HepG2 (cell line): ENCODE measurements around the gene NFKBIL1. TPM values are rescaled to one million over a fixed set of nuclear protein-coding genes. Genes with fewer than 3 reads are reported as not detected.

ENCODE experiments used
- AHR ChIP-seq: IDR thresholded peaks from 2 replicates; pipeline ENCODE4 v1.6.1; 2018; ENCODE audit warnings: missing genetic modification reagents, missing compliant biosample characterization
- FIP1L1 ChIP-seq: fragments of 200-400 bp; formaldehyde crosslinking; IDR thresholded peaks from 2 replicates; pipeline ENCODE4 v1.6.1; 2018; ENCODE audit warnings: low read depth, mild to moderate bottlenecking, low read length, moderate library complexity, borderline replicate concordance; ENCODE audit not compliant: insufficient read depth
- GZF1 ChIP-seq: sonication (generic); formaldehyde crosslinking; IDR thresholded peaks from 2 replicates; pipeline ENCODE4 v1.5.1; 2020; ENCODE audit warnings: mild to moderate bottlenecking, missing genetic modification reagents
- HBP1 ChIP-seq: IDR thresholded peaks from 2 replicates; pipeline ENCODE4 v1.6.1; 2016; ENCODE audit warnings: low read depth, control low read depth
- HOXD1 ChIP-seq: sonication (generic); formaldehyde crosslinking; IDR thresholded peaks from 2 replicates; pipeline ENCODE4 v1.5.0; 2020; ENCODE audit warnings: missing genetic modification reagents
- IRX3 ChIP-seq: sonication (generic); formaldehyde crosslinking; IDR thresholded peaks from 2 replicates; pipeline ENCODE4 v1.8.1; 2023; ENCODE audit warnings: mild to moderate bottlenecking, low read depth, missing genetic modification reagents, borderline replicate concordance
- KLF12 ChIP-seq: sonication (generic); formaldehyde crosslinking; IDR thresholded peaks from 2 replicates; pipeline ENCODE4 v1.4.0; 2020; ENCODE audit warnings: missing genetic modification reagents, borderline replicate concordance
- KMT2A ChIP-seq: sonication (generic); formaldehyde crosslinking; IDR thresholded peaks from 2 replicates; pipeline ENCODE4 v1.4.0; 2020; ENCODE audit warnings: missing genetic modification reagents
- MBNL3 ChIP-seq: fragments of 250-450 bp; sonication (Bioruptor Pico); conservative IDR thresholded peaks from 2 replicates; pipeline ENCODE4 v1.8.0; 2022; ENCODE audit warnings: mild to moderate bottlenecking, inconsistent platforms
- PAF1 ChIP-seq: IDR thresholded peaks from 2 replicates; pipeline ENCODE4 v1.6.1; 2016; ENCODE audit warnings: missing genetic modification reagents, missing compliant biosample characterization
- SP140L ChIP-seq: sonication (generic); formaldehyde crosslinking; IDR thresholded peaks from 2 replicates; pipeline ENCODE4 v1.4.0; 2020; ENCODE audit warnings: missing genetic modification reagents, borderline replicate concordance
- SRSF9 ChIP-seq: fragments of 200-400 bp; formaldehyde crosslinking; IDR thresholded peaks from 2 replicates; pipeline ENCODE4 v1.6.1; 2018; ENCODE audit warnings: borderline replicate concordance, mild to moderate bottlenecking, low read depth, low read length; ENCODE audit not compliant: insufficient read depth, poor library complexity, severe bottlenecking
- TARDBP ChIP-seq: sonication (generic); formaldehyde crosslinking; IDR thresholded peaks from 2 replicates; pipeline ENCODE4 v1.8.0; 2022; ENCODE audit warnings: mild to moderate bottlenecking, missing genetic modification reagents
- TBL1XR1 ChIP-seq: fragments of 150-350 bp; IDR thresholded peaks from 2 replicates; pipeline ENCODE4 v1.6.1; 2014; ENCODE audit warnings: borderline replicate concordance, low read length; ENCODE audit not compliant: partially characterized antibody
- TEAD2 ChIP-seq: sonication (generic); formaldehyde crosslinking; IDR thresholded peaks from 2 replicates; pipeline ENCODE4 v1.9.0; 2021; ENCODE audit warnings: missing genetic modification reagents
- TRIM24 ChIP-seq: sonication (generic); formaldehyde crosslinking; IDR thresholded peaks from 2 replicates; pipeline ENCODE4 v1.8.0; 2022; ENCODE audit warnings: mild to moderate bottlenecking, missing genetic modification reagents
- ZMYM3 ChIP-seq: sonication (generic); formaldehyde crosslinking; IDR thresholded peaks from 2 replicates; pipeline ENCODE4 v1.5.1; 2020; ENCODE audit warnings: mild to moderate bottlenecking, missing genetic modification reagents
- ZNF180 ChIP-seq: sonication (generic); formaldehyde crosslinking; IDR thresholded peaks from 2 replicates; pipeline ENCODE4 v1.4.0; 2020; ENCODE audit warnings: low read depth, missing genetic modification reagents, borderline replicate concordance
- ZNF263 ChIP-seq: sonication (generic); formaldehyde crosslinking; IDR thresholded peaks from 2 replicates; pipeline ENCODE4 v1.4.0; 2020; ENCODE audit warnings: missing genetic modification reagents
- ZNF3 ChIP-seq: IDR thresholded peaks from 2 replicates; pipeline ENCODE4 v1.7.0; 2017; ENCODE audit warnings: inconsistent platforms
- ZNF784 ChIP-seq: sonication (generic); formaldehyde crosslinking; IDR thresholded peaks from 2 replicates; pipeline ENCODE4 v1.5.1; 2020; ENCODE audit warnings: missing genetic modification reagents, mild to moderate bottlenecking, borderline replicate concordance
- ZNF839 ChIP-seq: sonication (generic); formaldehyde crosslinking; IDR thresholded peaks from 2 replicates; pipeline ENCODE4 v1.4.0; 2020; ENCODE audit warnings: missing genetic modification reagents, mild to moderate bottlenecking, borderline replicate concordance
- polyA plus RNA-seq, 8 experiments: library from polyadenylated mRNA; depleted of rRNA in 3 of 8; stranded (reverse) in 7 of 8; unstranded in 1 of 8; fragments of >200 nt; fragmentation: Illumina TruSeq in 4 of 8; extraction: Trizol in 4 of 8; gene quantifications; 2 replicates each; pipeline versions ENCODE4 v1.2.1 to v1.2.3, GENCODE V29; 2011 to 2016; ENCODE audit warnings: low read depth in 4 of 8, missing spikeins in 1 of 8, mixed read lengths in 1 of 8; ENCODE audit not compliant: insufficient read depth in 1 of 8
- total RNA-seq, 5 experiments: library from RNA; depleted of rRNA; stranded (reverse); fragments of >200 nt; fragmentation: Illumina TruSeq; extraction: Trizol; gene quantifications; 2 replicates each; pipeline ENCODE4 v1.2.3, GENCODE V29; 2016; ENCODE audit warnings: low read depth in 1 of 5
- TF ChIP-seq, protein P1 (sequence below): sonication (generic); formaldehyde crosslinking; IDR thresholded peaks from 2 replicates; pipeline ENCODE4 v1.4.0; 2020; ENCODE audit warnings: missing genetic modification reagents
- TF ChIP-seq, protein P2 (sequence below): sonication (generic); formaldehyde crosslinking; IDR thresholded peaks from 2 replicates; pipeline ENCODE4 v1.5.0; 2020; ENCODE audit warnings: missing genetic modification reagents

The NFKBIL1 gene
- total and polyA plus RNA-seq, 2 of the 13 experiments (the other 11 are each of a cell fraction or from before 2014, with no cell fraction given) = 9.7 to 19.5 TPM

DNA sequence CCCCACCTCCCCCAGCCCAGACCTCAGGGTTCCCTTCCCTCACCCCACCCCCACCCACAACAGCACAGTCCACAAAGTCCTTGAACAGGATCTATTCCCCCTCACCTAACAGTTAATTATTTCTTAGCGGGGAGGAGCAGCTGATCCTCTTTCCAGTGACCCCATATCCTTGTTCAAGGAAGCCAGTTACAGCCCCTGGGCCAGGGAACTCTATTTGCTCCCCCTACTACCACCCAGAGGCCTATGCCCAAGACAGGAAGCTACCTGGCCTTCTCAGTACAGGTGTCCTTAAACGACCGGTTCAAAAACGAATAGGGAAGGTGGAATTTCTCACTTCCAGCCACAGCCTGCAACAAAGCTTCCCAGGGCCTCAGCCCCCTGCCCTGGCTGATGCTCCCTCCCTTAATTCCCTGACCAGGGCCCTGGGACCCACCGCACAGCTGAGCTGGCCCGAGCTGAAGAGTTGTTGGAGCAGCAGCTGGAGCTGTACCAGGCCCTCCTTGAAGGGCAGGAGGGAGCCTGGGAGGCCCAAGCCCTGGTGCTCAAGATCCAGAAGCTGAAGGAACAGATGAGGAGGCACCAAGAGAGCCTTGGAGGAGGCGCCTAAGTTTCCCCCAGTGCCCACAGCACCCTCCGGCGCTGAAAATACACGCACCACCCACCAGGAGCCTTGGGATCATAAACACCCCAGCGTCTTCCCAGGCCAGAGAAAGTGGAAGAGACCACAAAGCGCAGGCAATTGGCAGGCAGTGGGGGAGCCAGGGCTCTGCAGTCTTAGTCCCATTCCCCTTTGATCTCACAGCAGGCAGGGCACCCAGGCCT lies 17.9 kb upstream of the NFKBIL1 start (continued):
- TF ChIP-seq, protein P1, sequence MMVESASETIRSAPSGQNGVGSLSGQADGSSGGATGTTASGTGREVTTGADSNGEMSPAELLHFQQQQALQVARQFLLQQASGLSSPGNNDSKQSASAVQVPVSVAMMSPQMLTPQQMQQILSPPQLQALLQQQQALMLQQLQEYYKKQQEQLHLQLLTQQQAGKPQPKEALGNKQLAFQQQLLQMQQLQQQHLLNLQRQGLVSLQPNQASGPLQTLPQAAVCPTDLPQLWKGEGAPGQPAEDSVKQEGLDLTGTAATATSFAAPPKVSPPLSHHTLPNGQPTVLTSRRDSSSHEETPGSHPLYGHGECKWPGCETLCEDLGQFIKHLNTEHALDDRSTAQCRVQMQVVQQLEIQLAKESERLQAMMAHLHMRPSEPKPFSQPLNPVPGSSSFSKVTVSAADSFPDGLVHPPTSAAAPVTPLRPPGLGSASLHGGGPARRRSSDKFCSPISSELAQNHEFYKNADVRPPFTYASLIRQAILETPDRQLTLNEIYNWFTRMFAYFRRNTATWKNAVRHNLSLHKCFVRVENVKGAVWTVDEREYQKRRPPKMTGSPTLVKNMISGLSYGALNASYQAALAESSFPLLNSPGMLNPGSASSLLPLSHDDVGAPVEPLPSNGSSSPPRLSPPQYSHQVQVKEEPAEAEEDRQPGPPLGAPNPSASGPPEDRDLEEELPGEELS = no peak
- TF ChIP-seq PAF1 (CRISPR knock-in tag) = 0 out of 2 replicates have a peak, but pooled peaks have one; percentile 26
- TF ChIP-seq FIP1L1 = 0 out of 2 replicates have a peak, but pooled peaks have one; percentile 67
- no peak for TF ChIP-seq ZNF839 (CRISPR knock-in tag)
- TF ChIP-seq ZNF263 = no peak
- TF ChIP-seq TEAD2 (CRISPR knock-in tag) = 0 out of 2 replicates have a peak, but pooled peaks have one; percentile 47
- no peak for TF ChIP-seq TBL1XR1
- TF ChIP-seq KMT2A (CRISPR knock-in tag) = 0 out of 2 replicates have a peak, but pooled peaks have one; percentile 6
- no peak for TF ChIP-seq ZNF784 (CRISPR knock-in tag)
- TF ChIP-seq HBP1 = no peak
- no peak for TF ChIP-seq ZMYM3 (CRISPR knock-in tag)
- no peak for TF ChIP-seq TRIM24 (CRISPR knock-in tag)
- TF ChIP-seq GZF1 (CRISPR knock-in tag) = no peak
- TF ChIP-seq, protein P2, sequence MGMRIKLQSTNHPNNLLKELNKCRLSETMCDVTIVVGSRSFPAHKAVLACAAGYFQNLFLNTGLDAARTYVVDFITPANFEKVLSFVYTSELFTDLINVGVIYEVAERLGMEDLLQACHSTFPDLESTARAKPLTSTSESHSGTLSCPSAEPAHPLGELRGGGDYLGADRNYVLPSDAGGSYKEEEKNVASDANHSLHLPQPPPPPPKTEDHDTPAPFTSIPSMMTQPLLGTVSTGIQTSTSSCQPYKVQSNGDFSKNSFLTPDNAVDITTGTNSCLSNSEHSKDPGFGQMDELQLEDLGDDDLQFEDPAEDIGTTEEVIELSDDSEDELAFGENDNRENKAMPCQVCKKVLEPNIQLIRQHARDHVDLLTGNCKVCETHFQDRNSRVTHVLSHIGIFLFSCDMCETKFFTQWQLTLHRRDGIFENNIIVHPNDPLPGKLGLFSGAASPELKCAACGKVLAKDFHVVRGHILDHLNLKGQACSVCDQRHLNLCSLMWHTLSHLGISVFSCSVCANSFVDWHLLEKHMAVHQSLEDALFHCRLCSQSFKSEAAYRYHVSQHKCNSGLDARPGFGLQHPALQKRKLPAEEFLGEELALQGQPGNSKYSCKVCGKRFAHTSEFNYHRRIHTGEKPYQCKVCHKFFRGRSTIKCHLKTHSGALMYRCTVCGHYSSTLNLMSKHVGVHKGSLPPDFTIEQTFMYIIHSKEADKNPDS = no peak
- TF ChIP-seq SRSF9 = no peak
- TF ChIP-seq ZNF3 (CRISPR knock-in tag) = no peak
- TF ChIP-seq TARDBP (CRISPR knock-in tag) = 0 out of 2 replicates have a peak, but pooled peaks have one; percentile 47
- TF ChIP-seq ZNF180 (CRISPR knock-in tag) = 0 out of 2 replicates have a peak, but pooled peaks have one; percentile 41
- TF ChIP-seq AHR (CRISPR knock-in tag) = no peak
- no peak for TF ChIP-seq KLF12
- 0 out of 2 replicates have a peak, but pooled peaks have one; percentile 26 for TF ChIP-seq IRX3 (CRISPR knock-in tag)
- TF ChIP-seq SP140L = no peak
- TF ChIP-seq HOXD1 (CRISPR knock-in tag) = no peak
- no peak for TF ChIP-seq MBNL3 (CRISPR knock-in tag)
